H1 (cell line): Measurements from ENCODE around the gene CAMTA1. TPM values are rescaled to one million over a fixed set of nuclear protein-coding genes. Genes with fewer than 3 reads are reported as not detected.

Experiments
- CTCF ChIA-PET: fragments of 300-600 bp; sonication (Branson Sonifier 250); formaldehyde crosslinking; loops from one replicate; lab custom pipeline; 2021; ENCODE audit not compliant: partially characterized antibody; lab: Charles Lee
- POLR2A ChIA-PET: fragments of 300-600 bp; sonication (Branson Sonifier 250); formaldehyde crosslinking; loops from one replicate; lab custom pipeline; 2021; ENCODE audit warnings: inconsistent platforms; ENCODE audit not compliant: partially characterized antibody; lab: Charles Lee
- DNase-seq, 2 experiments: peaks; one replicate each; pipeline versions ENCODE4 v3.0.0 to v3.0.0-alpha.2; 2010 to 2022; ENCODE audit warnings: low spot score in 2 of 2, low read depth in 1 of 2, mixed read lengths in 1 of 2
- FAIRE-seq: peaks from 2 replicates; lab custom pipeline; 2011; peaks lifted over from hg19 to GRCh38; lab: Jason Lieb, UNC
- H2AFZ ChIP-seq: 2 replicates; pipeline ENCODE4 v1.8.1; 2012; ENCODE audit warnings: low read length, inconsistent platforms
- H2AK5ac ChIP-seq: 2 replicates; pipeline ENCODE4 v1.6.1; 2013; ENCODE audit warnings: low read depth, low read length
- H2BK120ac ChIP-seq: replicated peaks from 2 replicates; pipeline ENCODE3; 2013; ENCODE audit warnings: low read depth, low read length, inconsistent platforms
- H2BK12ac ChIP-seq: 2 replicates; pipeline ENCODE4 v1.6.1; 2013; ENCODE audit warnings: low read depth, low read length
- H2BK15ac ChIP-seq: 2 replicates; pipeline ENCODE4 v1.6.1; 2013; ENCODE audit warnings: low read length
- H2BK20ac ChIP-seq: 2 replicates; pipeline ENCODE4 v1.6.1; 2013; ENCODE audit warnings: low read length
- H2BK5ac ChIP-seq: 2 replicates; pipeline ENCODE4 v1.6.1; 2013; ENCODE audit warnings: low read depth, low read length
- H3K14ac ChIP-seq: 2 replicates; pipeline ENCODE4 v1.6.1; 2013; ENCODE audit warnings: inconsistent platforms; ENCODE audit not compliant: insufficient read length
- H3K18ac ChIP-seq: 2 replicates; pipeline ENCODE4 v1.6.1; 2013; ENCODE audit warnings: low read length; ENCODE audit errors: extremely low read depth
- H3K23ac ChIP-seq: 2 replicates; pipeline ENCODE4 v1.6.1; 2013; ENCODE audit warnings: inconsistent platforms; ENCODE audit not compliant: insufficient read length
- H3K23me2 ChIP-seq: 2 replicates; pipeline ENCODE4 v1.6.1; 2013; ENCODE audit warnings: low read depth, low read length
- H3K27ac ChIP-seq: 2 replicates; pipeline ENCODE4 v1.6.1; 2011; ENCODE audit warnings: low read depth, low read length, inconsistent platforms
- H3K27me3 ChIP-seq, 4 experiments: replicated peaks in 1 of 4; 1 replicate in 1 of 4; 2 replicates in 3 of 4; pipeline versions ENCODE4 v1.6.1 to v1.8.1; 2011 to 2013; ENCODE audit warnings: low read length in 3 of 4, mild to moderate bottlenecking in 3 of 4, inconsistent platforms in 2 of 4, mixed read lengths in 2 of 4, moderate library complexity in 1 of 4; ENCODE audit not compliant: control insufficient read depth in 3 of 4, insufficient read depth in 3 of 4; ENCODE audit errors: extremely low read depth in 1 of 4
- H3K36me3 ChIP-seq, 4 experiments: 2 replicates each; pipeline versions ENCODE4 v1.6.1 to v1.8.1; 2011 to 2013; ENCODE audit warnings: mild to moderate bottlenecking in 4 of 4, low read length in 3 of 4, moderate library complexity in 2 of 4, control low read depth in 1 of 4, inconsistent platforms in 1 of 4; ENCODE audit not compliant: insufficient read depth in 4 of 4, control insufficient read depth in 2 of 4
- H3K4ac ChIP-seq: replicated peaks from 2 replicates; pipeline ENCODE3; 2013; ENCODE audit warnings: low read length, low read depth, mixed read lengths, inconsistent platforms; ENCODE audit not compliant: insufficient read length
- H3K4me1 ChIP-seq, 4 experiments: replicated peaks in 1 of 4; 1 replicate in 1 of 4; 2 replicates in 3 of 4; pipeline versions ENCODE4 v1.6.1 to v1.8.1; 2011 to 2013; ENCODE audit warnings: low read length in 3 of 4, inconsistent platforms in 2 of 4, mixed read lengths in 1 of 4; ENCODE audit not compliant: insufficient read depth in 4 of 4, control insufficient read depth in 3 of 4
- H3K4me2 ChIP-seq, 2 experiments: 2 replicates each; pipeline versions ENCODE4 v1.6.1 to v1.8.1; 2011 to 2013; ENCODE audit warnings: low read depth in 2 of 2, low read length in 2 of 2, control low read depth in 1 of 2, inconsistent platforms in 1 of 2, mild to moderate bottlenecking in 1 of 2; ENCODE audit not compliant: insufficient read depth in 1 of 2
- H3K4me3 ChIP-seq, 4 experiments: fragments of 200-600, 300-600 bp in 1 of 4; sonication (generic), shearing (Covaris generic), sonication (Bioruptor Twin) in 1 of 4; 2 replicates each; pipeline versions ENCODE4 v1.5.1 to v1.8.1; 2011 to 2016; ENCODE audit warnings: low read length in 4 of 4, low read depth in 3 of 4, control low read depth in 2 of 4, inconsistent platforms in 2 of 4, mild to moderate bottlenecking in 2 of 4, mixed read lengths in 1 of 4, moderate library complexity in 1 of 4; ENCODE audit not compliant: insufficient read depth in 2 of 4; ENCODE audit errors: extremely low read depth in 1 of 4
- H3K56ac ChIP-seq: replicated peaks from 2 replicates; pipeline ENCODE3; 2013; ENCODE audit warnings: low read depth, mild to moderate bottlenecking, mixed read lengths, low read length, inconsistent platforms; ENCODE audit not compliant: insufficient read length
- H3K79me1 ChIP-seq: 2 replicates; pipeline ENCODE4 v1.6.1; 2013; ENCODE audit warnings: low read depth, low read length, control low read depth
- H3K79me2 ChIP-seq, 2 experiments: 2 replicates each; pipeline versions ENCODE4 v1.6.1 to v1.8.1; 2012 to 2013; ENCODE audit warnings: low read length in 2 of 2, mild to moderate bottlenecking in 2 of 2, inconsistent platforms in 1 of 2; ENCODE audit not compliant: insufficient read depth in 2 of 2, control insufficient read depth in 1 of 2
- H3K9ac ChIP-seq, 4 experiments: replicated peaks in 1 of 4; 1 replicate in 1 of 4; 2 replicates in 3 of 4; pipeline versions ENCODE4 v1.6.1 to v1.8.1; 2011 to 2013; ENCODE audit warnings: low read depth in 3 of 4, low read length in 3 of 4, control low read depth in 2 of 4, mild to moderate bottlenecking in 2 of 4, moderate library complexity in 2 of 4, inconsistent platforms in 1 of 4; ENCODE audit errors: extremely low read depth in 1 of 4
- H3K9me3 ChIP-seq, 2 experiments: 2 replicates each; pipeline versions ENCODE4 v1.6.1 to v1.8.1; 2012 to 2013; ENCODE audit warnings: mild to moderate bottlenecking in 2 of 2, moderate library complexity in 2 of 2, control low read depth in 1 of 2, inconsistent platforms in 1 of 2, low read depth in 1 of 2, low read length in 1 of 2, mixed read lengths in 1 of 2; ENCODE audit not compliant: insufficient read depth in 2 of 2
- H4K20me1 ChIP-seq, 2 experiments: replicated peaks in 1 of 2; 2 replicates each; pipeline versions ENCODE3 to v1.8.1; 2011 to 2013; ENCODE audit warnings: inconsistent platforms in 2 of 2, low read length in 2 of 2, mild to moderate bottlenecking in 1 of 2; ENCODE audit not compliant: insufficient read depth in 2 of 2, control insufficient read depth in 1 of 2
- H4K5ac ChIP-seq: 2 replicates; pipeline ENCODE4 v1.6.1; 2013; ENCODE audit warnings: low read length, low read depth, mixed read lengths, inconsistent platforms; ENCODE audit not compliant: insufficient read length
- H4K8ac ChIP-seq: 2 replicates; pipeline ENCODE4 v1.8.0; 2013; ENCODE audit warnings: mild to moderate bottlenecking, moderate library complexity, low read length, inconsistent platforms; ENCODE audit not compliant: insufficient read depth; ENCODE audit errors: extremely low read depth
- H4K91ac ChIP-seq: replicated peaks from 2 replicates; pipeline ENCODE3; 2013; ENCODE audit warnings: low read length, mixed read lengths, inconsistent platforms; ENCODE audit not compliant: insufficient read length
- BRCA1 ChIP-seq: IDR thresholded peaks from 2 replicates; pipeline ENCODE4 v1.6.1; 2012; ENCODE audit warnings: low read depth, low read length, improper control_type of control experiment
- CEBPB ChIP-seq: IDR thresholded peaks from 2 replicates; pipeline ENCODE4 v1.6.1; 2012; ENCODE audit warnings: low read depth, low read length
- EP300 ChIP-seq, 2 experiments: IDR thresholded peaks; 1 replicate in 1 of 2; 2 replicates in 1 of 2; pipeline ENCODE4 v1.6.1; 2011 to 2012; ENCODE audit warnings: low read depth in 2 of 2, low read length in 2 of 2, mild to moderate bottlenecking in 2 of 2, borderline replicate concordance in 1 of 2, inconsistent platforms in 1 of 2, moderate library complexity in 1 of 2
- FOSL1 ChIP-seq: IDR thresholded peaks from 2 replicates; pipeline ENCODE4 v1.6.1; 2011; ENCODE audit warnings: mild to moderate bottlenecking, low read depth, low read length, moderate library complexity; ENCODE audit not compliant: insufficient read depth
- HDAC6 ChIP-seq: IDR thresholded peaks from one replicate; pipeline ENCODE4 v1.7.1; 2012; ENCODE audit warnings: low read depth, mild to moderate bottlenecking, inconsistent platforms, low read length, moderate library complexity
- KDM4A ChIP-seq: IDR thresholded peaks from one replicate; pipeline ENCODE4 v1.7.1; 2012; ENCODE audit warnings: low read depth, mild to moderate bottlenecking, moderate library complexity, low read length, inconsistent platforms; ENCODE audit not compliant: severe bottlenecking
- KDM5A ChIP-seq: fragments of 200-600 bp; IDR thresholded peaks from 2 replicates; pipeline ENCODE4 v1.7.1; 2012; ENCODE audit warnings: mild to moderate bottlenecking, low read length, inconsistent platforms, mixed read lengths
- PHF8 ChIP-seq: fragments of 200-600 bp; sonication (generic); conservative IDR thresholded peaks from 2 replicates; pipeline ENCODE4 v1.7.1; 2012; ENCODE audit warnings: low read depth, mild to moderate bottlenecking, inconsistent platforms, low read length, moderate library complexity
- SP1 ChIP-seq: IDR thresholded peaks from 2 replicates; pipeline ENCODE4 v1.6.1; 2011; ENCODE audit warnings: low read depth, low read length
- SP2 ChIP-seq: IDR thresholded peaks from 2 replicates; pipeline ENCODE4 v1.6.1; 2012; ENCODE audit warnings: mild to moderate bottlenecking, low read length, inconsistent platforms
- TCF12 ChIP-seq: IDR thresholded peaks from 2 replicates; pipeline ENCODE4 v1.6.1; 2011; ENCODE audit warnings: low read depth, mild to moderate bottlenecking, low read length
- YY1 ChIP-seq: IDR thresholded peaks from 2 replicates; pipeline ENCODE4 v1.6.1; 2011; ENCODE audit warnings: low read depth, mild to moderate bottlenecking, low read length
- ZNF274 ChIP-seq: IDR thresholded peaks from 2 replicates; pipeline ENCODE4 v1.7.0; 2012; ENCODE audit warnings: low read length, borderline replicate concordance; ENCODE audit errors: extremely low read depth
- WGBS, 2 experiments: shearing (Covaris generic) in 1 of 2; methylation state at CpG; one replicate each; pipeline versions ENCODE4 v1.1.6 to v1.1.7; 2013 to 2015; ENCODE audit warnings: low lambda C conversion rate in 2 of 2, mixed read lengths in 2 of 2, inconsistent platforms in 1 of 2, low coverage in 1 of 2, missing lambda C conversion rate in 1 of 2; ENCODE audit not compliant: insufficient replicate concordance in 2 of 2, insufficient coverage in 1 of 2, insufficient read length in 1 of 2; ENCODE audit errors: extremely low coverage in 1 of 2, missing lambda C conversion rate in 1 of 2; 5-methylcytosine and 5-hydroxymethylcytosine counted together
- polyA plus RNA-seq, 7 experiments: library from polyadenylated mRNA; depleted of rRNA in 3 of 7; stranded (reverse) in 5 of 7; unstranded in 2 of 7; fragments of >200 nt in 5 of 7; fragments of 200-250 nt in 2 of 7; gene quantifications; 1 replicate in 5 of 7; 2 replicates in 1 of 7; 4 replicates in 1 of 7; pipeline versions ENCODE4 v1.2.1 to v1.2.3, GENCODE V29; 2011 to 2013; ENCODE audit warnings: missing spikeins in 2 of 7, mixed read lengths in 2 of 7
- total RNA-seq: library from RNA; stranded (reverse); fragmentation: NEBNext Ultra II Directional; extraction: Animal tissue kit (Norgen Biotek cat#: 25700); gene quantifications from 2 replicates; pipeline ENCODE4 v1.2.1, GENCODE V29; 2021

Gene CAMTA1
- total and polyA plus RNA-seq, 2 of the 8 experiments (the other 6 are each of a cell fraction or from before 2014, with no cell fraction given), result 65.0 to 119 TPM

- Histone ChIP-seq H3K23ac (no peak overlapping the region), H3K27me3 (no peaks in the 10 kb centered on the region), H4K5ac (no peak overlapping the region), H3K14ac (no peak overlapping the region), H3K36me3 (no peaks in the 10 kb centered on the region), H3K9ac (no peak overlapping the region), H3K27ac (no peak overlapping the region), H3K4me1 (peaks cover 0 to 5% (median 0%) of the 10 kb centered on the region in 4 experiments; a peak in 3 of 7 replicates), H2BK120ac (no peak overlapping the region), H2BK15ac (no peak overlapping the region), H2AK5ac (no peak overlapping the region), H3K18ac (no peak overlapping the region), H4K91ac (no peak overlapping the region), H2BK20ac (no peak overlapping the region), H4K20me1 (no peaks in the 10 kb centered on the region), H2BK5ac (no peak overlapping the region), H3K79me2 (no peaks in the 10 kb centered on the region), H3K9me3 (peaks cover 3 to 6% of the 10 kb centered on the region in 2 experiments; a peak in 2 of 4 replicates), H3K4ac (no peak overlapping the region), H3K56ac (no peak overlapping the region), H3K79me1 (no peaks in the 10 kb centered on the region), H3K4me3 (no peak overlapping the region), H3K23me2 (no peaks in the 10 kb centered on the region), H4K8ac (no peak overlapping the region), H2BK12ac (no peak overlapping the region), H2AFZ (no peak overlapping the region), H3K4me2 (no peak overlapping the region)
- FAIRE-seq, result no peak
- ChIA-PET POLR2A (no interaction called here), CTCF (interaction anchor here (0.6 to 3.3 kb wide), 5 partner anchors 10 to 803 kb away, joined by 3 to 8 read pairs (median 6); no protein-coding TSS in a partner anchor)
- DNase-seq, result no peak
- WGBS, 2 experiments, result 90% methylated on average over 20 of the region's 21 CpGs; no CpG with 5 or more reads in 1 of the 2 experiments
- TF ChIP-seq KDM5A (no peak), SP1 (no peak), BRCA1 (no peak), FOSL1 (no peak), CEBPB (no peak), EP300 (IDR thresholded peaks at IDR 0.05; ENCODE audit: borderline replicate concordance in 1 of 2, low read depth in 2 of 2, low read length in 2 of 2) (no peak), SP2 (no peak), YY1 (no peak), HDAC6 (no peak), KDM4A (no peak), ZNF274 (no peak), TCF12 (no peak), PHF8 (no peak)
Measured at GRCh38 chr1:7437608-7438395, 652.5 kb downstream of the CAMTA1 start.
